HAP-1 (cell line): ENCODE results near the gene EZH1.

Source experiments
- DNase-seq, 2 experiments: peaks; one replicate each; pipeline ENCODE4 v3.0.0-alpha.2; 2016 to 2020; ENCODE audit warnings: low spot score in 2 of 2
- H3K27me3 ChIP-seq: fragments of 250-450 bp; sonication (Bioruptor Pico); 2 replicates; pipeline ENCODE4 v1.5.1; 2020; ENCODE audit warnings: low read depth, mild to moderate bottlenecking, moderate library complexity
- H3K36me3 ChIP-seq: fragments of 250-450 bp; sonication (Bioruptor Pico); replicated peaks from 2 replicates; pipeline ENCODE4 v1.5.1; 2020; ENCODE audit warnings: mild to moderate bottlenecking
- H3K4me1 ChIP-seq: fragments of 250-450 bp; sonication (Bioruptor Pico); 2 replicates; pipeline ENCODE4 v1.5.1; 2020; ENCODE audit warnings: mild to moderate bottlenecking
- H3K4me3 ChIP-seq: fragments of 250-450 bp; sonication (Bioruptor Pico); 2 replicates; pipeline ENCODE4 v1.5.1; 2020; ENCODE audit warnings: mild to moderate bottlenecking, moderate library complexity
- H3K9me3 ChIP-seq: fragments of 250-450 bp; sonication (Bioruptor Pico); 2 replicates; pipeline ENCODE4 v1.5.1; 2020; ENCODE audit warnings: mild to moderate bottlenecking, moderate library complexity
- in situ Hi-C: fragments of 300-500 bp; cut with MboI; formaldehyde crosslinking; loops from 3 replicates; pipeline ENCODE4 v1.14.3; 2020; ENCODE audit warnings: low sequenced_read_pairs, inconsistent platforms, mixed read lengths

EZH1 gene

DNA sequence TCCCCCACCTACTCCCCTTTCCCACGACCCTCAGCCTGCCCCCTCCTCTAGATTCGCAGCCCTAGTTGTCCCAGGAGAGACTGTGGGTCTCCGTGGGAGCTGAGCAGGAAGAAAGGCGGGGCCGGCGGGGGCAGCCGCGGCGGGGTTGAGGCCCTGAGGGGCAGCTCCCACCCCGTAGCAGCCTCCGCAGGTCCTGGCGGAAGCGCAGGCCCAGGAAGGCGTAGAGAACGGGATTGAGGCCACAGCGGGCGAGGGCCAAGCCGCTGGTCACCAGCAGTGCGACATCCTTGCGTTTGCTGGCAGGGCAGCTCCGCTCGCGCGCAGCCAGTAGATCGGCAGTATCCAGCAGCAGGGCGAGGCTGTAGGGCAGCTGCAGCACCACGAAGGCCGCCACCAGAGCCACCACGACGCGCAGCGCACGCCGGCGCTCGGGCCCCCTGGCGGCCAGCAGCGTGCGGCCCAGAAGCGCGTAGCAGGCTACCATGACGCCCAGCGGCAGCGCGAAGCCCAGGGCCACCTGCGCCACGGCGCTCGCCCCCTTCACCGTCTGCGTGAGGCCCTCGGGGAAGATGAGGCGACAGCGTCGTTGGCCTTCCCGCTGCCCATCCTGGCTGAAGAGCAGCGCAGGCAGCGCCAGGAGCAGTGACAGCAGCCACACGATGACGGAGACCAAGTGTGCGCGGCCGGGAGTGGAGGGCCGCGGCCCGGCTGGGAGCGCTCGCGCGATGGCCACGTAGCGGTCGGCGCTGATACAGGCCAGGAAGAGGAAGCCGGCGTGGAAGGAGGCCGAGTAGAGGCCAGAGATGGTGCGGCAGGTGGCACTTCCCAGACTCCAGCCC is 65.1 kb downstream of the EZH1 start:
- peak; percentile 74 to 88 for DNase-seq
- H3K4me3 ChIP-seq = peak overlapping the region; percentile 49
- peaks cover 46% of the 10 kb centered on the region for H3K4me1 ChIP-seq
- no peaks in the 10 kb centered on the region; the same call in none of the 2 replicates for H3K36me3 ChIP-seq
- no peaks in the 10 kb centered on the region for H3K9me3 ChIP-seq
- H3K27me3 ChIP-seq = no peaks in the 10 kb centered on the region
- in situ Hi-C loops = loop anchor here (5.0 kb wide), 1 partner anchor 97 kb away; no protein-coding TSS in a partner anchor

GRCh38 chr17:42678951-42679491 is 65.8 kb downstream of the EZH1 start:
- no peaks in the 10 kb centered on the region for H3K27me3 ChIP-seq
- peaks cover 52% of the 10 kb centered on the region for H3K4me1 ChIP-seq
- in situ Hi-C loops = loop anchor here (5.0 kb wide), 1 partner anchor 97 kb away; no protein-coding TSS in a partner anchor

GRCh38 chr17:42677921-42678781 is 66.7 kb downstream of the EZH1 start:
- in situ Hi-C loops = loop anchor here (5.0 kb wide), 1 partner anchor 96 kb away; no protein-coding TSS in a partner anchor
- Histone ChIP-seq H3K4me3 (peak overlapping the region; percentile 49), H3K4me1 (peaks cover 49% of the 10 kb centered on the region), H3K9me3 (no peaks in the 10 kb centered on the region), H3K27me3 (no peaks in the 10 kb centered on the region), H3K36me3 (peaks cover 5% of the 10 kb centered on the region)
- peak; percentile 97 to 99 for DNase-seq

More at GRCh38 chr17:42678951-42679491, 65.8 kb downstream of the EZH1 start:
- Histone ChIP-seq H3K9me3 (no peaks in the 10 kb centered on the region), H3K4me3 (peak overlapping the region; percentile 49), H3K36me3 (no peaks in the 10 kb centered on the region; the same call in none of the 2 replicates)
- peak; percentile 52 to 76 for DNase-seq

DNA sequence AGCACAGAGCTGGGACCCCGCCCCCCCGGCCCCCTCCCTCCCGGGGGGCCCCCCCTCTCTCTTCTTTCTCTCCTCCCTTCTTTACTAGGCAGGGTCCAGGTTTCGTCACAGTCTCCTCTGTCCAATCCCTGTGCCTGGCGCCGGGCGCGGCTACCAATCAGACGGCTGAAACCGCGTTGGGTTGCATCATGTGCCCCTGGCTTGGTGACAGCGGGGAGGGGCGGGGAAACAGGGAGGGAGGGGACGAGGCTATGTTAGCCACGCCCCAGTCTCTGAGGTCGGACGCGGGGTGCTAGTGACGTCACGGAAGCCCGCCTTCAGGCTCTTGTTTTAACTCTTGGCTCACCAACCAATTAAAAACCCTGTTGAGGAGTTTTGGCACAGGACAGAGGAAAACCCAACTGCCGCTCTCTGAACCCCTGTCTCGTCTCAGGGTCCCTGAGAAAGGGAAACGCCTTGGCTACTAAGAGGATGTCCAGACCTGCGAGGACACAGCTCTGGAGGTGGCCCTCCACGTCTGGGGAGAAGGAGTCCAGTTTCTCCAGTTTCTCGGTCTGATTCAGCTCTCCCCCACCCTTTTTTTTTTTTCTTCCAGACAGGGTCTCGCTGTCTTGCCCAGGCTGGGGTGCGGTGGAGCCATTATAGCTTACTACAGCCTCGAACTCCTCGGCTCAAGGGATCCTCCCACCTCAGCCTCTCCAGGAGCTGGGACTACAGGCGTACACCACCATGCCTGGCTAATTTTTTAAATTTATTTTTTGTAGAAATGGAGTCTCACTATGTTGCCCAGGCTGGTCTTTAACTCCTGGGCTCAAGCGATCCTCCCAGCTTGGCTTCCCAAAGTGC is 67.6 kb downstream of the EZH1 start:
- Histone ChIP-seq H3K36me3 (peaks cover 14% of the 10 kb centered on the region), H3K27me3 (no peaks in the 10 kb centered on the region), H3K4me3 (peak overlapping the region; percentile 80), H3K4me1 (peaks cover 49% of the 10 kb centered on the region), H3K9me3 (no peaks in the 10 kb centered on the region)
- peak; percentile 100 for DNase-seq
- in situ Hi-C loops = loop anchor here (5.0 kb wide), 1 partner anchor 95 kb away; no protein-coding TSS in a partner anchor

DNA sequence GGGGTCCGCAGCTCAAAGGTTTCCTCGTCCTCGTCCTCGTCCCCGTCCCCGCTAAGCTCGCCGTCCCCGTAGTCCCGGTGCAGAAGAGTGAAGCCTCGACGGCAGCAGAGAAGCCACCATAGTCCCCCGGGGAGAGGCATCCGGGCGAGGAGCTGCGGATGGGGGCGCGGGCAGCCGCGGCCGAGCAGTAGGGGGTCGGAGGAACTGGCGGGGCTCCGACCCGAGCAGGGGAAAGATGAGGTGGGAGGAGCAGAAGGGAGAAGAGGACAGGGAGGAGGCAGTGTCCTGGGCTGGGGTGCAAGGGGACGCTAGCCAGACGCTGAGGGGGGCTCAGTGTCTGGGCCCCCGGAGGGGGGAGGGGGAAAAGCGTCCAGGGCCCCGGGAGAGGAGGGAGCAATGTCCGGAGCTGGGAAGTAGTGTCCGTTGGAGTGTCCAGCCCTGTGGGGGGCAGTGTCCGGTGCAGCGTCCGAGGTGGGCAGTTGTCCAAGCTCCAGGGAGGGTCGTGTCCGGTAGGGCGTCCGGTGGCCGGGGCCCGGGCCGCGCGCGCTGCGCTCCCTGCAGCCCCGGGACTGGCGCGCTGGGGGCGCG is 68.3 kb downstream of the EZH1 start, which contains the start of gene PLEKHH3:
Gene PLEKHH3, minus strand, starts transcription at position 571 of the 588 bp plus-strand sequence. Its CDS starts 431 bp downstream, at position 140.
- H3K27me3 ChIP-seq = no peaks in the 10 kb centered on the region
- no peaks in the 10 kb centered on the region for H3K9me3 ChIP-seq
- H3K4me1 ChIP-seq = peaks cover 44% of the 10 kb centered on the region
- in situ Hi-C loops = loop anchor here (5.0 kb wide), 1 partner anchor 94 kb away; no protein-coding TSS in a partner anchor
- peaks cover 20% of the 10 kb centered on the region for H3K36me3 ChIP-seq
- H3K4me3 ChIP-seq = peak within 1 kb of the TSS; percentile 80
- peak; percentile 34 to 65 for DNase-seq

DNA sequence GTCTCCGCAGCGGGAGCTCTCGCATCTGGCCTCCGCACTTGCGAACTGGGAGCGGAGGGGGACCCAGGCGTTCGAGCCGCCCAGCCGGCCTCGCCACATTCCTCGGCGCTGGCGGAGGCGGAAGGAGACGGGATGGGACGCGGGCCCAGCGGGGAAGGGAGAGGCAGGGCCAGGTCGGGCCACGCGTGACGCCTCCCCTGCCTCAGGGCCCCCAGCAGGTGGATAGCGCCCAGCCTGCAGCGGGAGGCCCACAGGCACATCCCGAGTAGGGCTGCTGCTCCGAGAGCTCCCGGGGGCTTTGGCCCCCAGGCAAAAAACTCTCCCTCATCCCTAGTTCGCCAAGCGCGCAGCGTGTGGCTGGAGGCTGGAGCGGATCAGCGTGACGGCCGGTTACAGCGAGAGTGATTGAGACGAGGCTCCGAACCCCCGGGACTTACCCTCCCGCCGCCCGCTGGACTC is 68.8 kb downstream of the EZH1 start:
- H3K27me3 ChIP-seq = no peaks in the 10 kb centered on the region
- peak in 1 of 2 experiments; percentile 55 for DNase-seq
- peaks cover 39% of the 10 kb centered on the region for H3K4me1 ChIP-seq
- H3K9me3 ChIP-seq = no peaks in the 10 kb centered on the region
- H3K4me3 ChIP-seq = peak overlapping the region; percentile 80
- peaks cover 25% of the 10 kb centered on the region for H3K36me3 ChIP-seq
- in situ Hi-C loops = loop anchor here (5.0 kb wide), 1 partner anchor 94 kb away; no protein-coding TSS in a partner anchor

- Histone ChIP-seq H3K36me3 (peaks cover 30% of the 10 kb centered on the region), H3K27me3 (no peaks in the 10 kb centered on the region), H3K9me3 (no peaks in the 10 kb centered on the region), H3K4me1 (peaks cover 34% of the 10 kb centered on the region), H3K4me3 (peak overlapping the region; percentile 80)
- in situ Hi-C loops = loop anchor here (5.0 kb wide), 1 partner anchor 93 kb away; no protein-coding TSS in a partner anchor
- no peak for DNase-seq
These were observed 69.4 kb downstream of the EZH1 start for GRCh38 chr17:42675348-42675964.

- Histone ChIP-seq H3K4me3 (peak overlapping the region; percentile 80), H3K36me3 (peaks cover 33% of the 10 kb centered on the region), H3K27me3 (no peaks in the 10 kb centered on the region), H3K9me3 (no peaks in the 10 kb centered on the region), H3K4me1 (peaks cover 28% of the 10 kb centered on the region)
- peak; percentile 32 to 47 for DNase-seq
- in situ Hi-C loops = loop anchor here (5.0 kb wide), 1 partner anchor 93 kb away; no protein-coding TSS in a partner anchor
These were observed 70.0 kb downstream of the EZH1 start for GRCh38 chr17:42674755-42675347.

GRCh38 chr17:42673885-42674754 is 70.7 kb downstream of the EZH1 start:
- Histone ChIP-seq H3K4me3 (peak overlapping the region; percentile 80), H3K4me1 (peaks cover 21% of the 10 kb centered on the region), H3K27me3 (no peaks in the 10 kb centered on the region), H3K9me3 (no peaks in the 10 kb centered on the region), H3K36me3 (peaks cover 40% of the 10 kb centered on the region)
- in situ Hi-C loops = no loop called here
- peak in 1 of 2 experiments; percentile 76 for DNase-seq

DNA sequence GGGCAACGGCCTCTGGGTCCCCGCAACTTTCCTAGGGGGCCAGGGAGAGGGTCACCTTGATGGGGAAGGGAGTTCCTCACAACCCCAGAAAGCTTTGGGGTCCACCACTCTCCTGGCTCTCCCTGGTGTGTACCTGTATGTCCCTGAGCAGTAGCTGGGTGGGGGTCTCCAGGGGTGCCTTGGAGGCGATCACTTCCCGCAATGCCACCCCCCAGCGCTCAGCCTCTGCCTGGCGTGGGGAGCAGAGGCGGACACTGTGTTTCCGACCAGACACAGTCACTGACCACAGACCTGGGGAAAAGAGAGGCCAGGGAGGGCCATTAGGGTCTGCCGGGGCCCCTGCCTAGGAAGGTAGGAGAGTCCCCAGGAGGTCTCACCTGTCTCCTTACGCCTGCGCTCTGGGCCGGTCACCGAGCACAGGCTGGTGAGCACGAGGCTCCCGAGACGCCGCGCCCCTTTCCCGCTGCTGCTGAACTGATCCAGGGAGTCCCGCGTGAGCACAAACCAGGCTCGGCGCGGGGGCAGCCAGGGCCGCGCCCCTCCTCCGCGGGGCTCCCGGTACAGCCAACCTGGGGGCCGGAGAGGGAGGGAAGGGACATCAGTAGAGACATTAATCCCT is 71.5 kb downstream of the EZH1 start:
- peak overlapping the region; percentile 1; the same call in 1 of the 2 replicates for H3K4me3 ChIP-seq
- H3K36me3 ChIP-seq = peaks cover 47% of the 10 kb centered on the region

More for the DNA sequence above, 71.5 kb downstream of the EZH1 start:
- in situ Hi-C loops = no loop called here
- no peak for DNase-seq
- Histone ChIP-seq H3K9me3 (no peaks in the 10 kb centered on the region), H3K4me1 (peaks cover 14% of the 10 kb centered on the region), H3K27me3 (no peaks in the 10 kb centered on the region)
